Retinal pigment epithelial cell (primary cell): Measurements from ENCODE around the gene SUSD1.
A peak's percentile ranks its signal among the peaks of the same experiment; 100 is the strongest.

Source experiments
- DNase-seq: peaks from one replicate; pipeline ENCODE4 v3.0.0-alpha.2; 2010; ENCODE audit warnings: low read depth
- H3K4me3 ChIP-seq: 2 replicates; pipeline ENCODE4 v1.5.1; 2011; ENCODE audit warnings: mild to moderate bottlenecking, low read length, control low read depth, moderate library complexity
- CTCF ChIP-seq: conservative IDR thresholded peaks from 2 replicates; pipeline ENCODE4 v1.5.1; 2011; ENCODE audit warnings: low read depth, low read length, control low read depth, inconsistent platforms

The SUSD1 gene

GRCh38 chr9:112044186-112044585, 130.9 kb downstream of the SUSD1 start:
- H3K4me3 ChIP-seq = no peak overlapping the region
- no peak for DNase-seq
- TF ChIP-seq CTCF = no peak

DNA sequence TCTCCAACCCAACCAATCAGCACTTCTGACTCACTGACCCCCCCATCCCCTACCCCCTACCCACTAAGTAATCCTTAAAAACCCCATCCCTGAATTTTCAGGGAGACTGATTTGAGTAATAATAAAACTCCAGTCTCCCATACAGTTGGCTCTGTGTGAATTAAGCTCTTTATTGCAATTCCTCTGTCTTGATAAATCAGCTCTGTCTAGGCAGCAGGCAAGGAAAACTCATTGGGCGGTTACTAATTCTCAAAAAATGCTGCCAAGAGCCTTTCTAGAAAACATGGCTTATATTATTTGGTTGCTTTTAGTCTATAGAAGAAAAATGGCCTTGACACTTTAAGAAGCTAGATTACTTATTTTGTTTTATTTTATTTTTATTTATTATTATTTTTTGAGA, 131.7 kb downstream of the SUSD1 start:
- H3K4me3 ChIP-seq = no peak overlapping the region

GRCh38 chr9:112042769-112043168, 132.3 kb downstream of the SUSD1 start:
- DNase-seq = no peak
- no peak overlapping the region for H3K4me3 ChIP-seq
- TF ChIP-seq CTCF = no peak

More for the DNA sequence above, 131.7 kb downstream of the SUSD1 start:
- no peak for DNase-seq
- TF ChIP-seq CTCF = no peak

GRCh38 chr9:112042244-112042638, 132.9 kb downstream of the SUSD1 start:
- TF ChIP-seq CTCF = no peak
- no peak for DNase-seq
- no peak overlapping the region for H3K4me3 ChIP-seq

GRCh38 chr9:112041536-112042243, 133.4 kb downstream of the SUSD1 start:
- TF ChIP-seq CTCF = no peak
- H3K4me3 ChIP-seq = no peak overlapping the region
- peak; percentile 98 for DNase-seq

DNA sequence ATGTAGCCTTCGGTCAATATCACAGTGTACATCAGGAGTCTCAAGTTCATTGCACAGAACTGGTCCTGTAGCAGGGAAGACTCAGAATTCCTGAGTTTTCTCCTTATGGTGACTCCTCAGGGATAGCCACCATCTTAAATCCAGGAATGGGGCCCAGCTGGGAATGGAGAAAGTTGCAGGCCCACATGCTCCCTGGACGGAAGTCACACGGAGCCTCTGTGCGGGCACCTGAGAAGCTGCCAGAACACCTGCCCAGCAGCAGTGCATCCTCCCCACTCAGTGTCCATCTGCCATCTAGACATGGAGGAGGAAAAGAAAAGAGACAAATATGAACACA, 133.9 kb downstream of the SUSD1 start:
- no peak for TF ChIP-seq CTCF
- no peak overlapping the region for H3K4me3 ChIP-seq
- no peak for DNase-seq

DNA sequence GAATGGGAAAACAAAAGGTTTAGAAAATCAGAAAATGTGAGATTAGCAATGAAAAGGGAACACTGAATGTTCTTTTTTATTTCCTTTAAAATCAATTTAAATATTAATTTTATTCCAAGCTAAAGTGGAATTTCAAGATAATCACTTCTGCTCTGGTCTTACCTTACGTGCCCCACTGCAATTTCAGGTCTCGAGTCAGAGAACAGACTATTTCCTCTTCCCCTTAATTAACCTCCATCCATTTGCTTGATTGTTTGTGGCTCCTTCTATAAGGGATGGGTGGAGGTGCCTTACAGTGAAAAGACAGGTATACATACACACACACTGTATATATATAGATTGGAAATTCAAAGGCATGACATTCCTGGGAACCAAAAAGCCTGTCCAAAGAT, 137.1 kb downstream of the SUSD1 start:
- H3K4me3 ChIP-seq = no peak overlapping the region
- no peak for DNase-seq
- TF ChIP-seq CTCF = no peak
